ENCODE results near the gene ADGRG3. TPM values are rescaled to one million over a fixed set of nuclear protein-coding genes. Genes with fewer than 3 reads are reported as not detected.

Gene ADGRG3
- total and polyA plus RNA-seq, 9 of the 15 experiments (the other 6 are each of a cell fraction or from before 2014, with no cell fraction given), result 0.09 to 0.52 (median 0.14) TPM; not detected in 3

DNA sequence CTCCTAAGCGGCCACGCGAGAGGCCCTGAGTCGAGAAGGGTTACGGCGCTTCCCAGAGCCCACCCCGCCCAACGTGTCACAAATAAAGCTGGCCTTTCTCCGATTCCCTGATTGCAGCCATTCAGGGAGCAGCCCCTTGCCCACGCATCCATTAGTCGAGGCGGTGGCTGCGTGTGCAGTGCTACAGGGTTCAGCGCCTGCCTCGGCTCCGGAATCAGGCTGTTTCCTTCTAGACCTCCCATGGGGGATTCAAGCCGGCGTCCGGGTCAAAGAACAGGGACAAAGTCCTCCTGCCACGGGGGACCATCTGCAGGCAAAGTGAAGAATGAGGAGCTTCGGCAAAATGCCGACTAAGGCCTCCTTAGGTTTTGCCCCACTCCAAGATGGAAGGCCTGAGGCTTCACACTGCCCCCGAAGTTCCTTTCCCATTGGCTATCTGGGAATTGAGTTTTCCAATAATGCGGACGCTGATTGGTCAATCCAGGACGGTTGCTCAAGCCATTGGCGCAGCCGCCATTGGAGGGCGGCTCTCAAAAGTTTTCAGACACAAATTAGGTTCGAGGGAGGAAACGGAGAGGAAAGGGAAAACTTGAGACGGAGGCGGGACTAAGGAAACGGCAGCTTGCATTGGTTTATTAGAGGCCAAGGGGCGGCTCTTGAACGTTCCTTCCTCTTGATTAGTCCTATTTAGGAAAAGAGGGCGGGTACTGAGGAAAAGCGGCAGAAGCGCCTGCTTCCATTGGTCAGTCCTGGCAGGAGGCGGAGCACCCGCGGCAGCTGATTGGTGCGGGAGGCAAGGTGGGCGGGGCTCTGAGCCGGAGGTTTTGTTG is 67.0 kb downstream of the ADGRG3 start (continued):
- TF ChIP-seq ZNF124 (CRISPR knock-in tag; IDR thresholded peaks at IDR 0.05) (no peak), NR1H2 (CRISPR knock-in tag; IDR thresholded peaks at IDR 0.05) (no peak), BRD4 (IDR thresholded peaks at IDR 0.05) (no peak), GTF2A2 (tag; IDR thresholded peaks at IDR 0.05) (no peak), CBX8 (IDR thresholded peaks at IDR 0.05; ENCODE audit: borderline replicate concordance, extremely low read depth, low read depth, low read length, poor library complexity, severe bottlenecking) (no peak), CBFA2T2 (conservative IDR thresholded peaks at IDR 0.05) (no peak), POU5F1 (IDR thresholded peaks at IDR 0.05; ENCODE audit: borderline replicate concordance, low read depth, low read length, partially characterized antibody) (no peak), ZNF444 (CRISPR knock-in tag; IDR thresholded peaks at IDR 0.05) (no peak), ZNF764 (CRISPR knock-in tag; IDR thresholded peaks at IDR 0.05; ENCODE audit: low read depth) (no peak), SIX5 (IDR thresholded peaks at IDR 0.05; ENCODE audit: borderline replicate concordance in 1 of 2, insufficient read depth in 1 of 2, low read depth in 1 of 2, low read length in 2 of 2) (peak; percentile 79 to 82), ZNF239 (CRISPR knock-in tag; IDR thresholded peaks at IDR 0.05) (no peak), ELF4 (CRISPR knock-in tag; IDR thresholded peaks at IDR 0.05) (no peak), ZNF347 (CRISPR knock-in tag; IDR thresholded peaks at IDR 0.05; ENCODE audit: low read depth) (no peak), TFAM (CRISPR knock-in tag; conservative IDR thresholded peaks at IDR 0.05) (no peak), ELF2 (CRISPR knock-in tag; IDR thresholded peaks at IDR 0.05) (peak; percentile 84), SMAD4 (CRISPR knock-in tag; conservative IDR thresholded peaks at IDR 0.05) (no peak), ZNF431 (CRISPR knock-in tag; IDR thresholded peaks at IDR 0.05) (no peak), ZBTB8A (IDR thresholded peaks at IDR 0.05; ENCODE audit: partially characterized antibody) (no peak), CCNT2 (IDR thresholded peaks at IDR 0.05; ENCODE audit: borderline replicate concordance, extremely low read depth, insufficient read length, low read depth, low read length) (no peak), EZH2 (IDR thresholded peaks at IDR 0.05; ENCODE audit: borderline replicate concordance, low read depth, low read length) (no peak)
- TF ChIP-seq, protein P1, sequence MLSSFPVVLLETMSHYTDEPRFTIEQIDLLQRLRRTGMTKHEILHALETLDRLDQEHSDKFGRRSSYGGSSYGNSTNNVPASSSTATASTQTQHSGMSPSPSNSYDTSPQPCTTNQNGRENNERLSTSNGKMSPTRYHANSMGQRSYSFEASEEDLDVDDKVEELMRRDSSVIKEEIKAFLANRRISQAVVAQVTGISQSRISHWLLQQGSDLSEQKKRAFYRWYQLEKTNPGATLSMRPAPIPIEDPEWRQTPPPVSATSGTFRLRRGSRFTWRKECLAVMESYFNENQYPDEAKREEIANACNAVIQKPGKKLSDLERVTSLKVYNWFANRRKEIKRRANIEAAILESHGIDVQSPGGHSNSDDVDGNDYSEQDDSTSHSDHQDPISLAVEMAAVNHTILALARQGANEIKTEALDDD (IDR thresholded peaks at IDR 0.05), result 0 out of 2 replicates have a peak, but pooled peaks have one; percentile 28
- TF ChIP-seq, protein P2, sequence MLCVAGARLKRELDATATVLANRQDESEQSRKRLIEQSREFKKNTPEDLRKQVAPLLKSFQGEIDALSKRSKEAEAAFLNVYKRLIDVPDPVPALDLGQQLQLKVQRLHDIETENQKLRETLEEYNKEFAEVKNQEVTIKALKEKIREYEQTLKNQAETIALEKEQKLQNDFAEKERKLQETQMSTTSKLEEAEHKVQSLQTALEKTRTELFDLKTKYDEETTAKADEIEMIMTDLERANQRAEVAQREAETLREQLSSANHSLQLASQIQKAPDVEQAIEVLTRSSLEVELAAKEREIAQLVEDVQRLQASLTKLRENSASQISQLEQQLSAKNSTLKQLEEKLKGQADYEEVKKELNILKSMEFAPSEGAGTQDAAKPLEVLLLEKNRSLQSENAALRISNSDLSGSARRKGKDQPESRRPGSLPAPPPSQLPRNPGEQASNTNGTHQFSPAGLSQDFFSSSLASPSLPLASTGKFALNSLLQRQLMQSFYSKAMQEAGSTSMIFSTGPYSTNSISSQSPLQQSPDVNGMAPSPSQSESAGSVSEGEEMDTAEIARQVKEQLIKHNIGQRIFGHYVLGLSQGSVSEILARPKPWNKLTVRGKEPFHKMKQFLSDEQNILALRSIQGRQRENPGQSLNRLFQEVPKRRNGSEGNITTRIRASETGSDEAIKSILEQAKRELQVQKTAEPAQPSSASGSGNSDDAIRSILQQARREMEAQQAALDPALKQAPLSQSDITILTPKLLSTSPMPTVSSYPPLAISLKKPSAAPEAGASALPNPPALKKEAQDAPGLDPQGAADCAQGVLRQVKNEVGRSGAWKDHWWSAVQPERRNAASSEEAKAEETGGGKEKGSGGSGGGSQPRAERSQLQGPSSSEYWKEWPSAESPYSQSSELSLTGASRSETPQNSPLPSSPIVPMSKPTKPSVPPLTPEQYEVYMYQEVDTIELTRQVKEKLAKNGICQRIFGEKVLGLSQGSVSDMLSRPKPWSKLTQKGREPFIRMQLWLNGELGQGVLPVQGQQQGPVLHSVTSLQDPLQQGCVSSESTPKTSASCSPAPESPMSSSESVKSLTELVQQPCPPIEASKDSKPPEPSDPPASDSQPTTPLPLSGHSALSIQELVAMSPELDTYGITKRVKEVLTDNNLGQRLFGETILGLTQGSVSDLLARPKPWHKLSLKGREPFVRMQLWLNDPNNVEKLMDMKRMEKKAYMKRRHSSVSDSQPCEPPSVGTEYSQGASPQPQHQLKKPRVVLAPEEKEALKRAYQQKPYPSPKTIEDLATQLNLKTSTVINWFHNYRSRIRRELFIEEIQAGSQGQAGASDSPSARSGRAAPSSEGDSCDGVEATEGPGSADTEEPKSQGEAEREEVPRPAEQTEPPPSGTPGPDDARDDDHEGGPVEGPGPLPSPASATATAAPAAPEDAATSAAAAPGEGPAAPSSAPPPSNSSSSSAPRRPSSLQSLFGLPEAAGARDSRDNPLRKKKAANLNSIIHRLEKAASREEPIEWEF (CRISPR knock-in tag; IDR thresholded peaks at IDR 0.05), result no peak
